CD4-positive, alpha-beta T cell treated with Interleukin-12 subunit alpha and Interleukin-12 subunit beta, for 1 hour (primary cell): ENCODE measurements around the gene CBARP.

Experiments used
- DNase-seq: peaks from one replicate; pipeline ENCODE4 v3.0.0-alpha.2; 2020

CBARP gene

GRCh38 chr19:1238369-1239303 lies 831 bp upstream of the CBARP start:
- no peak for DNase-seq

GRCh38 chr19:1237027-1237659 lies 662 bp downstream of the CBARP start:
- no peak for DNase-seq

- no peak for DNase-seq
Observed at GRCh38 chr19:1236576-1236975, 1.2 kb downstream of the CBARP start.

- DNase-seq: no peak
Observed at GRCh38 chr19:1235625-1236538, 1.9 kb downstream of the CBARP start.

- DNase-seq: no peak
Observed at GRCh38 chr19:1234955-1235380, 2.8 kb downstream of the CBARP start.

GRCh38 chr19:1234051-1234954 lies 3.5 kb downstream of the CBARP start:
- DNase-seq: no peak

GRCh38 chr19:1233115-1233667 lies 4.6 kb downstream of the CBARP start:
- DNase-seq: no peak

GRCh38 chr19:1232652-1233072 lies 5.1 kb downstream of the CBARP start:
- no peak for DNase-seq

- DNase-seq: no peak
Observed at GRCh38 chr19:1231729-1232637, 5.8 kb downstream of the CBARP start.

GRCh38 chr19:1230783-1231489 lies 6.9 kb downstream of the CBARP start:
- DNase-seq: no peak

GRCh38 chr19:1229924-1230782 lies 7.7 kb downstream of the CBARP start:
- no peak for DNase-seq

- DNase-seq: no peak
Observed at GRCh38 chr19:1229056-1229923, 8.5 kb downstream of the CBARP start.

GRCh38 chr19:1228161-1228957 lies 9.4 kb downstream of the CBARP start:
- DNase-seq: no peak

GRCh38 chr19:1227304-1228054 lies 10.3 kb downstream of the CBARP start:
- DNase-seq: no peak

GRCh38 chr19:1226522-1227303 lies 11.1 kb downstream of the CBARP start:
- no peak for DNase-seq

- no peak for DNase-seq
Observed at GRCh38 chr19:1226227-1226518, 11.6 kb downstream of the CBARP start.
